ENCODE data around the gene PTPRC.

DNA sequence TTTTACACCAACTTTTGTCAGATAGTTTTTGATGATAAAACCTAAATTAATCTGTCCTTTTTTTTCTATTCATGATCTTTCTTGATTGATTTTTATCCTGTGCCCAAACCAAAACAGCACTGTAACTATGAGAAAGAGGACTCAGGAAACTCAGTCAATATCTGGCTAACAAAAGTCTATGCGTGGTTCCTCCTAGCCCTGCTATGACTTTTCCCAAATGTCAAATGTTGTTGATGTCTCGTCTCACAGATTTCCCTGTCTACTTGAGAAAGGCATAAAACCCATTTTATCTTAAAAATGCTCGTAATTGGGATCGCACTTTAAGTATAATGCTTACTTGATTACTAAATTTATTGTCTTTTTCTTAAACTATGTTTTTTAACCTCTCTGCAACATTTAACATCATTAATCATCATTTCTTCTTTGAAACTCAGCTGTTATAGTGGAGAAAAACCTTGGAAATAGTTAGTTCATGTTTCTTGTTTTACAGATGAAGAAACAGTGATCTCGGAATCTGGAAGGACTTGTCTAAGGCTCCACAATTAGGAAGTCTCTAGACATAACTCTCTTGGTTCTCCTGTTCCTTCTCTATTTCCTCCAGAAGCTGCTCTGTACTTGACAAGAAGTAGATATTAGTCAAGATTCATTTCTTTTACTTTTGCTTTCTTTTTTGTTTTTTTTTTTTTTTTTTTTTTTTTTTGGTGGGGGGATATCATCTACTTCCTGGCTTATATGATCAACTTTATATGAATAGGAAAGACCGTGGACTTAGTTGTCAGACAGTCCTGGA, 26.2 kb upstream of the PTPRC start:
- TF ChIP-seq POLR2A (IDR thresholded peaks at IDR 0.05) (no peak), POLR2AphosphoS5 (IDR thresholded peaks at IDR 0.05) (no peak)
- TF ChIP-seq, protein P1, sequence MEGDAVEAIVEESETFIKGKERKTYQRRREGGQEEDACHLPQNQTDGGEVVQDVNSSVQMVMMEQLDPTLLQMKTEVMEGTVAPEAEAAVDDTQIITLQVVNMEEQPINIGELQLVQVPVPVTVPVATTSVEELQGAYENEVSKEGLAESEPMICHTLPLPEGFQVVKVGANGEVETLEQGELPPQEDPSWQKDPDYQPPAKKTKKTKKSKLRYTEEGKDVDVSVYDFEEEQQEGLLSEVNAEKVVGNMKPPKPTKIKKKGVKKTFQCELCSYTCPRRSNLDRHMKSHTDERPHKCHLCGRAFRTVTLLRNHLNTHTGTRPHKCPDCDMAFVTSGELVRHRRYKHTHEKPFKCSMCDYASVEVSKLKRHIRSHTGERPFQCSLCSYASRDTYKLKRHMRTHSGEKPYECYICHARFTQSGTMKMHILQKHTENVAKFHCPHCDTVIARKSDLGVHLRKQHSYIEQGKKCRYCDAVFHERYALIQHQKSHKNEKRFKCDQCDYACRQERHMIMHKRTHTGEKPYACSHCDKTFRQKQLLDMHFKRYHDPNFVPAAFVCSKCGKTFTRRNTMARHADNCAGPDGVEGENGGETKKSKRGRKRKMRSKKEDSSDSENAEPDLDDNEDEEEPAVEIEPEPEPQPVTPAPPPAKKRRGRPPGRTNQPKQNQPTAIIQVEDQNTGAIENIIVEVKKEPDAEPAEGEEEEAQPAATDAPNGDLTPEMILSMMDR (IDR thresholded peaks at IDR 0.05): no peak
